Psoas muscle (tissue), 8 donors: ENCODE results near the gene SEC23IP. TPM values are rescaled to one million over a fixed set of nuclear protein-coding genes. Genes with fewer than 3 reads are reported as not detected.
"Not testable (repeated sequence)": the region's sequence is repeated elsewhere in the genome, so short reads cannot be mapped to it uniquely, and the experiment has no call there.

ENCODE experiments used
- ATAC-seq, 4 donors: fragments of 200-7000 bp; cut with Tn5 transposase; one replicate each; pipeline ENCODE4 v1.9.1; 2020; ENCODE audit warnings: moderate library complexity in 3 of 4, mild to moderate bottlenecking in 2 of 4
- DNase-seq, 2 donors: peaks; one replicate each; pipeline ENCODE4 v3.0.0-alpha.2; 2020
- H3K27ac ChIP-seq: fragments of 200-600 bp; one replicate; pipeline ENCODE4 v1.8.0; 2022
- H3K27me3 ChIP-seq, 3 donors: fragments of 200-600 bp in 1 of 3; one replicate each; pipeline versions ENCODE4 v1.6.1 to v1.8.0; 2013 to 2022; ENCODE audit warnings: low read length in 2 of 3, mild to moderate bottlenecking in 2 of 3, moderate library complexity in 1 of 3; ENCODE audit not compliant: insufficient read depth in 3 of 3
- H3K36me3 ChIP-seq, 2 donors: fragments of 200-600 bp in 1 of 2; one replicate each; pipeline versions ENCODE4 v1.6.1 to v1.8.0; 2013 to 2022; ENCODE audit warnings: low read depth in 1 of 2, mild to moderate bottlenecking in 1 of 2, moderate library complexity in 1 of 2; ENCODE audit not compliant: insufficient read depth in 1 of 2
- H3K4me1 ChIP-seq: fragments of 200-600 bp; one replicate; pipeline ENCODE4 v1.8.0; 2022
- H3K4me3 ChIP-seq: fragments of 200-600 bp; one replicate; pipeline ENCODE4 v1.8.0; 2022; ENCODE audit warnings: mild to moderate bottlenecking
- H3K9me3 ChIP-seq: fragments of 200-600 bp; one replicate; pipeline ENCODE4 v1.8.0; 2022
- whole genome bisulfite sequencing, 3 donors: extraction: QIAGEN DNeasy Blood & Tissue Kit; methylation state at CpG; one replicate each; pipeline versions ENCODE4 v1.1.6 to v1.1.7; 2013; 5-methylcytosine and 5-hydroxymethylcytosine counted together
- intact Hi-C, 2 donors: fragments of 100-400 bp; cut with DNase I; formaldehyde crosslinking; loops; one replicate each; pipeline versions ENCODE4 v1.11.0 to v1.14.2; 2022
- polyA plus RNA-seq, 3 donors: library from polyadenylated mRNA; stranded (reverse); fragments of 200-250 nt; gene quantifications; one replicate each; pipeline ENCODE4 v1.2.3, GENCODE V29; 2013
- total RNA-seq, 4 donors: library from RNA; stranded (reverse); fragmentation: NEBNext Ultra II Directional in 2 of 4; extraction: Animal tissue kit (Norgen Biotek cat#: 25700) in 2 of 4; gene quantifications; one replicate each; pipeline versions ENCODE4 v1.2.1 to v1.2.4, GENCODE V29; 2021 to 2023
- TF ChIP-seq, protein P1 (sequence below): fragments of 200-600 bp; IDR thresholded peaks from one replicate; pipeline ENCODE4 v1.8.0; 2022; ENCODE audit warnings: antibody characterized with exemption
- donor health status: healthy with polysubstance abuse.
- donor health status: DM: no; HTN: no; CAD: no; lungs with moderate emphysema.
- donor health status: Bipolar disorder and iron deficiency.
- donor health status: healthy.
- donor health status: DM: yes; HTN: yes; CAD: no.
- donor health status: DM: no; HTN: no; CAD: no.
- donor health status: DM: no; HTN: no; CAD: no.
- donor health status: DM: yes; HTN: yes; CAD: no.

SEC23IP gene
- total and polyA plus RNA-seq, 7 donors, result 6.5 to 49.7 (median 27.3) TPM

GRCh38 chr10:119865699-119866240 is 26.8 kb upstream of the SEC23IP start:
- 95 to 96% (median 96%) methylated on average over 6 of the region's 6 CpGs for WGBS, 3 donors
- H3K27me3 ChIP-seq, result no peaks in the 10 kb centered on the region
- H3K27ac ChIP-seq, result no peak overlapping the region
- H3K4me1 ChIP-seq, result peaks cover 8% of the 10 kb centered on the region
- H3K36me3 ChIP-seq, result no peaks in the 10 kb centered on the region
- ATAC-seq (no peak), DNase-seq (no peak)
- peaks cover 5% of the 10 kb centered on the region for H3K9me3 ChIP-seq
- no peak overlapping the region for H3K4me3 ChIP-seq
- intact Hi-C loops, result no loop called here
- TF ChIP-seq, protein P1, sequence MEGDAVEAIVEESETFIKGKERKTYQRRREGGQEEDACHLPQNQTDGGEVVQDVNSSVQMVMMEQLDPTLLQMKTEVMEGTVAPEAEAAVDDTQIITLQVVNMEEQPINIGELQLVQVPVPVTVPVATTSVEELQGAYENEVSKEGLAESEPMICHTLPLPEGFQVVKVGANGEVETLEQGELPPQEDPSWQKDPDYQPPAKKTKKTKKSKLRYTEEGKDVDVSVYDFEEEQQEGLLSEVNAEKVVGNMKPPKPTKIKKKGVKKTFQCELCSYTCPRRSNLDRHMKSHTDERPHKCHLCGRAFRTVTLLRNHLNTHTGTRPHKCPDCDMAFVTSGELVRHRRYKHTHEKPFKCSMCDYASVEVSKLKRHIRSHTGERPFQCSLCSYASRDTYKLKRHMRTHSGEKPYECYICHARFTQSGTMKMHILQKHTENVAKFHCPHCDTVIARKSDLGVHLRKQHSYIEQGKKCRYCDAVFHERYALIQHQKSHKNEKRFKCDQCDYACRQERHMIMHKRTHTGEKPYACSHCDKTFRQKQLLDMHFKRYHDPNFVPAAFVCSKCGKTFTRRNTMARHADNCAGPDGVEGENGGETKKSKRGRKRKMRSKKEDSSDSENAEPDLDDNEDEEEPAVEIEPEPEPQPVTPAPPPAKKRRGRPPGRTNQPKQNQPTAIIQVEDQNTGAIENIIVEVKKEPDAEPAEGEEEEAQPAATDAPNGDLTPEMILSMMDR, result no peak

GRCh38 chr10:119867317-119867716 is 25.2 kb upstream of the SEC23IP start:
- Histone ChIP-seq H3K27ac (no peak overlapping the region), H3K4me1 (peaks cover 17% of the 10 kb centered on the region), H3K27me3 (no peaks in the 10 kb centered on the region), H3K9me3 (peaks cover 5% of the 10 kb centered on the region), H3K36me3 (no peaks in the 10 kb centered on the region), H3K4me3 (no peak overlapping the region)
- TF ChIP-seq, protein P1, result no peak
- ATAC-seq, result no peak
- no peak for DNase-seq
- intact Hi-C loops, result no loop called here
- WGBS, 3 donors, result 68 to 80% (median 76%) methylated on average over 7 of the region's 7 CpGs

DNA sequence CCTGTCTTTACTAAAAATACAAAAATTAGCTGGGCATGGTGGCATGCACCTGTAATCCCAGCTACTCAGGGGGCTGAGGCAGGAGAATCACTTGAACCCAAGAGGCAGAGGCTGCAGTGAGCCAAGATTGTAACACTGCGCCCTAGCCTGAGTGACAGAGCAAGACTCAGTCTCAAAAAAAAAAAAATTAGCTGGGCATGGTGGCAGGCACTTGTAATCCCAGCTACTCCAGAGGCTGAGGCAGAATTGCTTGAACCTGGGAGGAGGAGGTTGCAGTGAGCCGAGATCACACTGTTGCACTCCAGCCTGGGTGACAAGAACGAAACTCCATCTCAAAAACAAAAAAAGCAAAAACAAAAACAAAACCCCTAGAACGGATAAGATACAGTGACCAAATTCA is 23.1 kb upstream of the SEC23IP start:
- H3K9me3 ChIP-seq, ATAC-seq, H3K27ac ChIP-seq, DNase-seq, intact Hi-C loops, H3K36me3 ChIP-seq, H3K27me3 ChIP-seq, H3K4me3 ChIP-seq: not testable (repeated sequence)
- H3K4me1 ChIP-seq, result peaks cover 23% of the 10 kb centered on the region
- 81 to 83% (median 81%) methylated on average over 4 of the region's 4 CpGs for WGBS, 3 donors

DNA sequence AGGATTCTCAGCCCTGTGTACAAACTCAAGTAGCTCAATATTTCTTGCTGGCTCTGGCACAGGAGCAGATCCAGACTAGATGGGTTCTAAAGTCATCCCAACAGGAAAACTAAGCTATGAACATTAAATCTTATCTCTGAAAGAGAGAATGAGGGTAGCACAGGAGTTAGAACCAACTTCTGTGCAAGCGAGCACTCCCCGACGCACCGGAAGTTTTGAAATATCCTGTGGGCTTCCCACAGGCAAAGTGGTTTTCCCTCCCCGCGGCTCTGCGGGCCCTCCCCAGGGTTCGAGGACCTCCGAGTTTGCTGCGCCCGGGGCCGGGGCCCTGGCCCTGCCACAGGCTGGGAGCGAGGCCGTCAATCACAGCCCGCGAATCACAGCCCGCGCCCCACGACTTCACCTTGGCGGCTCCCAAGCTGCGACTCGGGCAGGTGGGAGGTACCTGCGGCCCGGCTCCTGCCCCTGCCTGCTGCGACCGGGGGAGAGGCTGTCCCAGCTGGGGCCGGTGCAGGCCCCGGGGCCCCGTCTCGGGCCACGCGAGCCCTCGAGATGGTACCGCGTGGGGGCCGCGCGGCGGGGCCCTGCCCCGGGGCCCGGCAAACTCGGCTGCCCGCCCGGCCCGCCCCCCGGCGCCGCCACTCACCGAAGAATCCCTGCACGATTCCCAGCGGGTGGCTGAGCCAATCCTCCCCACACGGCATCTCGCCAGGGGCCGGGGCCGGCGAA is 20.5 kb upstream of the SEC23IP start:
- no peaks in the 10 kb centered on the region for H3K27me3 ChIP-seq
- DNase-seq, result peak; percentile 50 to 71
- H3K4me1 ChIP-seq, result peaks cover 23% of the 10 kb centered on the region
- peak; percentile 9 to 28 (median 18) for ATAC-seq
- peak overlapping the region; percentile 84 for H3K27ac ChIP-seq
- H3K36me3 ChIP-seq, result no peaks in the 10 kb centered on the region
- peak overlapping the region; percentile 75 for H3K4me3 ChIP-seq
- H3K9me3 ChIP-seq, result no peaks in the 10 kb centered on the region
- TF ChIP-seq, protein P1, result no peak
- WGBS, 3 donors, result 0% methylated on average over 26 to 56 of the region's 56 CpGs
- intact Hi-C loops, result no loop called here

DNA sequence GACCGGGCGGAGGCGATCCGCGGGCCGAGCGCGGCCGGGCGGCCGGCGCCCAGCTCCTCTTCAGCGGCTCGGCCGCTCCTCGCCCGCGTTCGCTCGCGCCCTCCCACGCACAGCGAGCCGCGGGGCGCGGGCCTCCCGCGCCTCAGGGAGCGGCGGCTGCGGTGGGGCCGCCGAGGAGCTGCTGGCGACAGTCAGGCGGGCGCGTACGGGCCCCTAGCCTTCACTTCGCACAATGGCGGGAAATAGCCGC is 20.0 kb upstream of the SEC23IP start, which contains the start of gene MCMBP:
Gene MCMBP (minus strand): TSS at position 234 of the 250 bp plus-strand sequence. CDS start 259 bp downstream, outside the sequence.
- ATAC-seq (no peak), DNase-seq (no peak)
- peak within 1 kb of the TSS; percentile 84 for H3K27ac ChIP-seq
- 0 to 1% (median 0%) methylated on average over 8 to 42 of the region's 42 CpGs for WGBS, 3 donors
- no peaks in the 10 kb centered on the region for H3K27me3 ChIP-seq
- no peaks in the 10 kb centered on the region for H3K36me3 ChIP-seq
- intact Hi-C loops, result no loop called here
- no peaks in the 10 kb centered on the region for H3K9me3 ChIP-seq
- TF ChIP-seq, protein P1, result no peak
- H3K4me1 ChIP-seq, result peaks cover 23% of the 10 kb centered on the region
- H3K4me3 ChIP-seq, result peak within 1 kb of the TSS; percentile 75
